CD4-positive, alpha-beta T cell treated with Interleukin-17A for 4 hours (primary cell): ENCODE data around the gene ZCWPW2.

Source experiments
- DNase-seq: peaks from one replicate; pipeline ENCODE4 v3.0.0-alpha.2; 2020; ENCODE audit warnings: mixed read lengths

Gene ZCWPW2

GRCh38 chr3:28386049-28386448, 37.5 kb downstream of the ZCWPW2 start:
- no peak for DNase-seq

GRCh38 chr3:28388978-28389377, 40.5 kb downstream of the ZCWPW2 start:
- no peak for DNase-seq

- no peak for DNase-seq
These were observed 50.7 kb downstream of the ZCWPW2 start for GRCh38 chr3:28399206-28399605.

GRCh38 chr3:28406241-28406640, 57.7 kb downstream of the ZCWPW2 start:
- no peak for DNase-seq

- no peak for DNase-seq
These were observed 100.9 kb downstream of the ZCWPW2 start for GRCh38 chr3:28449398-28449797.

- DNase-seq = no peak
These were observed 114.3 kb downstream of the ZCWPW2 start for GRCh38 chr3:28462866-28463265.

- DNase-seq = no peak
These were observed 118.9 kb downstream of the ZCWPW2 start for GRCh38 chr3:28467414-28467813.

- DNase-seq = no peak
These were observed 127.7 kb downstream of the ZCWPW2 start for GRCh38 chr3:28476194-28476593.

- DNase-seq = no peak
These were observed 128.2 kb downstream of the ZCWPW2 start for GRCh38 chr3:28476764-28477163.

- no peak for DNase-seq
These were observed 136.6 kb downstream of the ZCWPW2 start for GRCh38 chr3:28485164-28485563.

- DNase-seq = no peak
These were observed 146.8 kb downstream of the ZCWPW2 start for GRCh38 chr3:28495301-28495700.

GRCh38 chr3:28502397-28502937, 153.9 kb downstream of the ZCWPW2 start:
- DNase-seq = no peak

- DNase-seq = no peak
These were observed 156.5 kb downstream of the ZCWPW2 start for GRCh38 chr3:28504976-28505375.

GRCh38 chr3:28521663-28522062, 173.1 kb downstream of the ZCWPW2 start:
- no peak for DNase-seq

- no peak for DNase-seq
These were observed 193.8 kb downstream of the ZCWPW2 start for GRCh38 chr3:28542351-28542750.

- DNase-seq = no peak
These were observed 195.7 kb downstream of the ZCWPW2 start for GRCh38 chr3:28544236-28544635.

- no peak for DNase-seq
These were observed 196.3 kb downstream of the ZCWPW2 start for GRCh38 chr3:28544831-28545230.

GRCh38 chr3:28547677-28548076, 199.2 kb downstream of the ZCWPW2 start:
- no peak for DNase-seq

GRCh38 chr3:28553175-28553574, 204.7 kb downstream of the ZCWPW2 start:
- DNase-seq = no peak

GRCh38 chr3:28556195-28556594, 207.7 kb downstream of the ZCWPW2 start:
- DNase-seq = no peak

GRCh38 chr3:28564211-28564610, 215.7 kb downstream of the ZCWPW2 start:
- no peak for DNase-seq

- DNase-seq = no peak
These were observed 220.8 kb downstream of the ZCWPW2 start for GRCh38 chr3:28569357-28569756.

GRCh38 chr3:28574036-28574435, 225.5 kb downstream of the ZCWPW2 start:
- no peak for DNase-seq

GRCh38 chr3:28575100-28575745, 226.7 kb downstream of the ZCWPW2 start:
- DNase-seq = no peak
